HG03521 (cell line): ENCODE data around the gene MYBBP1A.

Experiments
- ATAC-seq: cut with Tn5 transposase; IDR thresholded peaks from one replicate; pipeline ENCODE4 v1.9.1; 2021; ENCODE audit warnings: mild to moderate bottlenecking, moderate library complexity; ENCODE audit not compliant: unreplicated experiment

MYBBP1A gene

DNA sequence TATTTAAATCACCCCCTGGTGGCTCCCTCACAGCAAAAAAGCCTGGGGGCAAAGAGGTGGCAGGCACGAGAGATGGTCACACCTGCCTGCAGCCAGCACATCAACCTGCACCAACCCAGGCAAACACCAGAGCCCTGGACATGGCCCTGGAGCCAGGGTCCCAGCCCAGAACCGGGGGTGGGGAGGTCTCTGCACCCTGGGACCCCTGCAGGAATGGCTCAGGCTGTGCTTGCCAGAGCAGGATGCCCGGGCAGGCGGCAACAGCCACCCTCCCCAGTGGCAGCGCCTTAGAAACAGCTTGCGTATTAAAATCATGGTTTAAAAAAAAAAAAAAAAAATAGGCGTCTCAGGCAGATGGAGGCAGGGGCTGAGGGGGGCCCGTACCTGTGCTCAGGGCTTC is 16.2 kb downstream of the MYBBP1A start:
- no peak for ATAC-seq

DNA sequence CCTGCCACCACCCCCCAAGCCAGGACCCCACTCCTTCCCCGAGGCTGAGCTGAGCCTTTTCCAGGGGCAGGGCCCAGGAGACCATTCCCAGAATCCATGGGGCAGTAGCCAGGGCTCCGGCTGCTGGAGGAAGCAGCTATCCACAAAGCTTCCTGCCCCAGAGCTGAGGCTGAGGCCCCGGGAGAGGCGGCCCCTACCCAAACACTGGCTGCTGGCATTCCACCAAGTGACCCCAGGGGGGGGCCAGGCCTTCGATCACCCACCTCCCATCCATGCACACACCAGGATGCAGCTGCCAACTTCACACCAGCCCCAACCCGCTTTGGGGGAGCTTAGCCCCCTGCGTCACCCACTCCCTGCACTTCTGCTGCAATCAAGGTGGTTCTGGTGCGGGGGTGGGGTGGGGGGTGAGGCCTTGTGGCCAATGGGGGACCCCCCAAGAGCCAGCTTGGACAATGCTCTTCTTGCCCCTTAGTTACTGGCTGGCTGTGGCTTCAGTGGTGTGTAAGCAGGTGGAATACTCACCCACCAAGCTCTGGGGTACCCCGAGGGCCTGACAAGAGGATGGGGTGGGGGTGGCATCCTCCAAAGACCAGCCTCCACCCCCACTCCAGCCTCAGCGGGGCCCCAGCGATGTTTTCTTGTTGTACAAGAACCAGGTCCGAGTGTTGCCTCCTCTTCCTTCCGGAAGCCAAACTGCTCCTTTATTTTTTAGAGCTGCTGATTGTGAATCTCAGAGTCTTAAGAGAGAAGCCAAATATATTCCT is 16.8 kb downstream of the MYBBP1A start:
- no peak for ATAC-seq

DNA sequence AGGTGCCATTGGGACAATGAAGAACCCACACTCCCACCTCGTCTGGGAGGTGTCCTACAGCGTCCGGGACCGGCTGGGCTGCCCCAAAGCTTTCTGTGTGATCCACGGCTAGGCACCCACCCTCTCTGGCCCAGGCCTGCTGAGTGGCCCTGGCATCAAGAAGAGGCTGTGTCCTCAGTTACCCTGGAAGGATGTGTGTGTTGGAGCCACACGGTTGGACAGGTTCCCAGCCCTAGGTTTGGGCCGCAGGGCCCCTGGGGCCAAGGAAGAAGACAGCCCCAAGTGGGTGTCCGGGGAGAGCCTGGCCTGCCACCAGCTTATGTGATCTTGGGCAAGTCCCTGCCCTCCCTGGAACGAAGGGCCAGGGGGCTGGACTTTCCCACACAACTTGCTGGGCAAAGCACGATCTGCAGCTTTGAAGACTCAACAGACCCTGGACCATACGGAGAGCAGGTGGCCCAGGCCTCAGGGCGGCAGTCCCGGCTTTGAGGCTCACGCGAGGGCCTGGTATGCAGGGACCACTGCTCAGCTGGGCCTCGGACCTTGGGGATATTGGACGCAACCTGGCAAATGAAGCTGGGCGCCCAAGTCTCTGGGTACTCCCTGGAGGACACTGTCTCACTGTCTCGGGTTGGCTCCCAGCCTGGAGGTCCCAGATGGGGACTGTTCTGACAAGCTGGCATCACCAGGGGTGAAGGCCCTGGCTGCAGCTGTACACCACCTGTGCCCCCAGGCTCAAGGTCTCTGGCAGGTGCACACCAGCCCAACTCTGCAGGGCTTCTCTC is 17.5 kb downstream of the MYBBP1A start:
- ATAC-seq: no peak

DNA sequence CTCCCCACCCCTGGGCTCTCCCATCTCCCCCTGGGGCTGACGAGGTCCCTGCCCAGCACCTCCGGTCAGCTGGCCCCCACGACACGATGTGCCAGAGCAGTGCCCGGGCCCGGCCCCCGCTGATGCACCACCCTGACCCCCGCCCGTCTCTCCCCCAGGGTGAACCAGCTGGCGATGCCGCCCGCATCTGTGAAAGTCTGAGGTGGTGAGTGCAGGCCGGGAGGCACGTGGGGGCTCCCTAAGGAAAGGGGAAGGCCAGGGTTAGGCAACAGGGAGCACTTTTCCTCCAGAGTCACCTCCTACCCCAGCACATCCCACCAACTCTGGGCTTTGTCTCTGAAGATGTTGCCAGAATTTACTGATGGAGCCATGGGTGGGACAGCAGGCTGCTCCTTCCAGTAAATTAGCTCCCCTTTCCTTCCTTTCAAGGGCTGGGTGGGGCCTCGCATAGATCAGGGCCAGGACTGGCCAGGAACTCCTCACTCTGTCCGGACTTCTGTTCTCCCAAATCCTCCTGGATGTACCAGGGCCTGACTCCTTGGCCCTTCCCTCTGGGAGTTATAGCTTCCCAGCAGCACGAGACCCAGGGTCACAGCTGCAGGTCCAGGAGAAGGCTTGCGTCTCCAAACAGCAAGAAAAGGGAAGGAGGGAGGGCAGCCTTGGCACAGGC is 18.3 kb downstream of the MYBBP1A start:
- ATAC-seq: no peak

DNA sequence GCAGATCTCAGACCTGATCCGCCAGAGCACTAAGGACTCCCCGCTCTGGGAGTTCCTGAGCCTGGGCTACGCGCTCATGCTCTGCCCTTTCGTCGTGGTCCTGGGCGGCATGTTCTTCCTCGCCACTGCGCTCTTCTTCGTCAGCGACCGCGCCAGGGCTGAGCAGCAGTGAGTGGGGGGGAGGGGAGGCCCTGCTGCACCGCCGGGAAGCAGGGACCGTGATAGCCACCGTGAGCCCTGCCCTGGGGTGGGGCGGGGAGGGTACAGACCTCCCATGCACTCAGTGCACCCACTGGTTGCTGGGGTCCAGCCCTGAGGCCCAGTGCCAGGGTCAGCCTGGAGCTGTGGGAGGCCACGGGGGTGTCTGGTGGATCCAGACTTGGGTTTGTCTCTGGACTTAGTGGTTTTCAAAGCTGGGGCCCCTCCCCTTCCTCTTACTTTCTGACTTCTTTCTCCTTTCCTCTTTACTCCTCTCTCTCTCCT is 18.9 kb downstream of the MYBBP1A start:
- ATAC-seq: no peak

DNA sequence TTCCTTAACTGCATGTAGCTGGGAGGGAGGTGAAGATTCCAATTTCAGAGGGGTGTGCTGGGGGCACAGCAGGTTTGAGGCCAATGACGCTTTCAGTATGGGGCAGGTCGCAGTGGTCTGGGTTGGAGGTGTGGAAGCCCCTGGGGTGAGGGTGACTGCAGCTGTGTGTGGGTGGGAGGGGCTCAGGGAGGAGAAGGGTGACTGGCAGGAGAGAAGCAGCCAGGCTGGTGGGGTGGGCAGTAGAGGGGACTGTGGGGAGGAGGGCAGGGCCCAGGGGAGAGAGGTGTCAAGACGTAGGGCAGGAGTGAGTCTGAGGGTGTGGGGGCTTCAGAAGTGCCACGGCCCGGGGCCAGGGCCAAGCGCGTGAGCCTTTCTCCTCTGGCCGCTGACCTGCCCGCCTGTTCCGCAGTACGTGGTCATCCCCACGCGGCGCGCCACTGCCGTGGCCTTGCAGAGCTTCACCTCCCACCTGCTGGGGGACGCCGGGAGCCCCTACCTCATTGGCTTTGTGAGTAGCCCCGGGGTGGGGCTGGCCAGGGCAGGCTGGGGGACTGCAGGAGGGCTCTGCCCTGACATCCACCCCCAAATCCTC is 19.4 kb downstream of the MYBBP1A start:
- no peak for ATAC-seq

DNA sequence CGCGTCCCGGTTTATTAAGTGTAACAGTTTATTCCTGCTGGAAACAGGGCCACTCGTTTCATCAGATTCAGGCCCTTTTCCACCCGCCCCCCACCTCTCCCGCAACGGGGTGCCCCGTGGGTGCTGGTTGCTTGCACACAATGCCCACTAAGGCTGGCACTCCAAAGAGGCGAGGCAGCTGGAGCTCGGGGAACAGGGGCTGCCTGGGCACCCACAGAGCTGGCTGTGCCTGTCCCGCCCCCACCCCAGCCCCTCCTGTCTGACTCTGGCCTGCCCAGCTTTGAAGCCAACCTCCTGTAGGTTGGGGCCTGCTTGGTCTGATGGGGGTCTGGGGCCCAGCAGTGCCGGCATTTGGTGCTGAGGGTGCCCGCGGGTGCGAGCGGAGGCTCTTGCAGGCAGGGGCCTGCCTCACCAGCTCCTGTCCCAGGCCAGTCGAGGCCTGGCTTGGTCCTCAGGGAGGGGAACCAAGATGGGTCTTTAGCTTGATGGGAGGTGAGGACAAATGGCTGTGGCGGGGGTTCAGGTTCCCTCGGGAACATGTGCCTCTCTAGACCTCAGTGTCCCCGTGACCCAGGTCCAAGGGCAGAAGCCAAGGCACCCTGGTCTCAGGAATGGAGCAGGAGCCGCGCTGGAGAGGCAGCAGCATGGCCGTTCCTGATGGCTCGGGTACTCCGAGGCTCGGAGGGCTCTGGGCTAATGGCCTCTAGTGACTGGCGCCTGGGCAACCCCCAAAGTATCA is 20.1 kb downstream of the MYBBP1A start:
- no peak for ATAC-seq

DNA sequence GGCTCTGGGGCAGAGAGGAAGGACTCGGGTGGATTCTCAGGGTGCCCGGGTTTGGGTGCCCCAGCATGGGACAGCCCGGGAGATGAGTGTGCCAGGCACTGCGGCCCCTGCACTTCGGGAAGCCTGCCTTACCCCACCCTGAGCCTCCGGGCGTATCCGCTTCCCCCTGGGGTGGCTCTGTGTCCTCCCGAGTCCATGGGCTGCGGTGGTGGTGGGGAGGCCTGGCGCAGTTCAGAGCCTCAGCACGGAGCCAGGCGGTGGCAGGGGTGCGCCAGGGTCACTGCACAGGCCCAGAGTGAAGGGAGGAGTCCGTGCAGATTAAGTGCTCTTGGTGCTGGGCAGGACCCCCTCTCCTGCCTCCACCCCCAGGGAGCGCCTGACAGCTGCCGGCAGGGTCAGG is 20.7 kb downstream of the MYBBP1A start:
- no peak for ATAC-seq

DNA sequence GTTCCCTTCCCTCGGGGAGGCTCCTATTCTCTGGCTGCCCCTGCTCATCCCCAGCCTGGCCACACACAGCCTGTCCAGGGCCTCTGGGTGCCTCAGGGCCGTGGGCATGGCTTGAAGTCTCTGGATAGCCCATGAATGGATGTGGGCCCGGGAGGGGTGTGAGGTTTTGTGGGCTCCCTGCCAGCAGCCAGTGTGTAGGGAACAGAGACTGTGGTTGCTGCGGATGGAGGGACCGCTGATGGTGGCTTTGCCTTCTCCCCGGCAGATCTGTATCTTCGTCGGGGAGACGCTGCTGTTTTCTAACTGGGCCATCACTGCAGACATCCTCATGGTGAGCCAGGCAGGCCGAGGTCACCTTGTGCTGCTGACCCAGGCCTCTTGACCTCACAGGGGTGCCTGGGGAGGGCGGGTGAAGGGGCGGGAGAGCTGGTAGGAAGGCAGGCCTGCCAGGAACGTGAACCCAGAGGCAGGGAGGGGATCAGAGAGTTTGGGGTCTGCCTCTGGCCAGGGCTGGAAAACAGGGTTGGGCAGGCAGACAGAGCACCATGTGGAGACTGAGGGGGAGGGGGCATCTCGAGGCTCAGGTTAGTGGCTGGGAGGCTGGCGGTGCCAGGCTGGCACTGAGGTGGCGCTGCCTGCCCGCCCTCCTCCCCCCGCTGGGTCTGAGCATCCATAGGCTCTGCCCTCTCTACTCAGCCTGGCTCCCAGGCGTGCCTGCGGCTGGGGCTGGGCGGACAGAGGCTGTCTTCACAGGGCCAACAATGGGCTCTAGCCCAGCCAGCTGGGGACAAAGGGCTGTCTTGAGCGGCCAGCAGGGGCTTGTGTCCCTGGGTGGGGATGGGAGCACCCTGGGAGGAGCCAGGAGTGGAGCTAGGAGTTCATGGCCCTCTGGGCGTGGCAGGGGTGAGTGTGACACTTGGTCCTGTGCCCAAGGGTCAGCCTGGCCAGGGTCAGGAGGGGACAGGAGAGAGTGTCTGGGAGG is 21.4 kb downstream of the MYBBP1A start:
- ATAC-seq: no peak

DNA sequence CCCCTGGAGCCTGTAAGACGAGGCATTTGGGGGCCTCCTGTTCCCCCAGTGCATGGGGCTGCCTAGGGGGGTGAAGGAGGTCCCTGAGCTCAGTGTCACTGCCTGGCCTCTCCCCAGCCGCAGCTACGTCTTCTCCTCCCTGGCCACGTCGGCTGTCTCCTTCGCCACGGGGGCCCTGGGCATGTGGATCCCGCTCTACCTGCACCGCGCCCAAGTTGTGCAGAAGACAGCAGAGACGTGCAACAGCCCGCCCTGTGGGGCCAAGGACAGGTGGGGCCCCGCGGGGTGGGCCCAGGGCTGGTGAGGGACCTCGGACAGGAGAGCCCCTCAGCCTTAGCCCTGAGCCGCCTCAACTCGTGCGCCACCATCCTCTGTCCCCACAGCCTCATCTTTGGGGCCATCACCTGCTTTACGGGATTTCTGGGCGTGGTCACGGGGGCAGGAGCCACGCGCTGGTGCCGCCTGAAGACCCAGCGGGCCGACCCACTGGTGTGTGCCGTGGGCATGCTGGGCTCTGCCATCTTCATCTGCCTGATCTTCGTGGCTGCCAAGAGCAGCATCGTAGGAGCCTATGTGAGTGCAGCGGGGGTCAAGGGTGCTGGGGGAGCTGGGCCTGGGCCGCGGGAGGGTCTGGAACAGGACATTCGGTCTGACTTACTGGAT is 22.2 kb downstream of the MYBBP1A start:
- ATAC-seq: no peak

DNA sequence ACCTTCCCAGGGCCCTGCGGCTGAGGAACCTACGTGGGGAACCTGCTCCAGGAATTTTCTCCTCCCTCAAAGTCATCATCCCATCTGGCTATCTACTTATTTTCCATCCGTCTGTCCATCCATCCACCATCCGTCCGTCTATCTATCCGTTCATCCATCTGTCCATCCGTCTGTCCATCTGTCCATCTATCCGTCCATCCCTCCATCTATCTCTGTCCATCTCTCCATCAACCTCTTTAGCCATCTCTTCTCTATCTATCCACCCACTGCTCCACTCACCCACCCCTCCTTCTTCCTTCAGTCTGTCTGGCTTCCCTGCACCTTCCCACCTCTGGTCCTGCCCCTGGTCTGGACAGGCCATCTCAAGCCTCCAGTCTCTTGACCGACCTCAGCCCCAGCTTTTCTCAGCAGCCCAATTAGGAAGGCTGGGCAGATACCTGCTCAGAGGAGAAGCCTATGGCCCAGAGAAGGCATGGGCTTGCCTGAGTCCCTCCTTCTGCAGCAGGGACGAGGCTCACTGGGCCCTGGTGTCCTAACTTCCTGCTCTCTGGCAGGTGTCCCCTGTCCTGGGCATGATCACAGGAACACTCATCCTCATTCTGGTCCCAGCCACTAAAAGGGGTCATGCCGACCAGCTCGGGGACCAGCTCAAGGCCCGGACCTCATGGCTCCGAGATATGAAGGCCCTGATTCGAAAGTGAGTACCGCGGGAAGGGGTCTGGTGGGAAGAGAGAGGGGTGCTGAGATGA is 23.0 kb downstream of the MYBBP1A start:
- no peak for ATAC-seq

DNA sequence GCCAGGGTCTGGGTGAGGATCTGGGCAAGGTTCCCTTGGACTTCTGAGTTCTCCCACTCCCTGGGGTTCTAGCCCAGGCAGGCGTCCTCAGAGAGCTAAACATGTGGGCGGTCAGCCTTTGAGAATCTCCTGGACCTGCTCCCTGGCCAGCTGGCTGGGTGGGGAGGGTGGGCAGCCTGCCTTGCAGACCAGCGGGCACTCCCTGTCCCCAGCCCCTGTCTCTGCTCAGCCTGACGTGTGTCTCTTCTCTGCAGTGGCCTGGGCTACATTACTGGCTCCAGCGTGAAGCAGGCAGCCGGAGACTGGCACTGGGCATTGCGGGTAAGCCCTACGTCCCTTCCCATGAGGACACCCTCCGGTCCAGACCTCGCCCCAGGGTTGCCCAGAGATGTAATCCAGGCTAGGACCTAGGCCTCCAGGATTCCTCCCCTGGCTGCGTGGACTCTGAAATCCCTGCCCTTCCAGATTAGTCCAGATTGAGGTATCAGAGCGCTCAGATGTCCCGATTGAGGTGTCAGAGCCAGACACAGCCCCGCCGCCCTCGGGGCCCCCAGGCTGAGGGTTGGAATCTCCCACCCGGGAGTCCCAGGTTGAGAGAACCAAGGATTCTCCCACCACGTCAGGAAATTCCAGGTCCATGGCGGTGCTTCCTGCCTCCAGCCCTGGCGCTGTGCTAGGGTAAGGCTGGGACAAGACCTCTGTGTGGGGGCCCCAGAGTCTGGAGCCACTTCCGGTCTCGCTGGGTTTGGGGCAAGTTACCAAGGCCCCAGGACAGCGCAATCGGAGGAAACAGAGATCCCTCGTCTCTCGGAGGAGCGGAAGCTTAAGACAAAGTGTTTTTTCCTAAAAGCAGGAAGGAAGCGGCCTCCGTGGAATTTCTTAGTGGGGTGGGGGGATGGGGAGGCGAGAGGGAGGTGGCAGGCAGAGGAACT is 24.1 kb downstream of the MYBBP1A start:
- no peak for ATAC-seq

DNA sequence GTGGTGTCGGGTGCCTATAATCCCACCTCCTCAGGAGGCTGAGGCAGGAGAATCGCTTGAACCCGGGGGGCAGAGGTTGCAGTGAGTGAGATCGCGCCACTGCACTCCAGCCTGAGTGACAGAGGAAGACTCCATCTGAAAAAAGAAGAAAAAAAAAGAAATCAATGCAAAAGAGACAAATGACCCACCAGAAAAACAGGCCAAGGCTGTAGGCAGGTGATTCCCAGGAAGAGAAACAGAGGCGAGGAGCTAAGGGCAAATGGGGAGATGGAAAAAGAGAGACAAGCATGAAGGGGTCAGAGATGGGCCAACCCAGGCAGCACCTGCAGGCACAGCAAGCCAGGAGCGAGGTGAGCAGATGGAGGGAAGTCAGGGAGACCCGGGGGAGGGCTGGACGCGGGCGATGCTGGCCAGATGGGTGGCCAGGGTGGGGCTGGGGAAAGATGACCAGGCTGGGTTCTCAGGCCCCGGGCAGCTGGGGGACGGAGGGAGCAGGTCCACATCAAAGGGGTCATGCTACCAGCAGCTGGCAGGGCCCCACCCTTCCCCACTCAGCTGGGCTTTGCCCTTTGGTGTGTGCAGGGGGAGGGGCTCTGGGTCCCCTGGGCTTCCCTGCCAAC is 25.5 kb downstream of the MYBBP1A start:
- no peak for ATAC-seq

DNA sequence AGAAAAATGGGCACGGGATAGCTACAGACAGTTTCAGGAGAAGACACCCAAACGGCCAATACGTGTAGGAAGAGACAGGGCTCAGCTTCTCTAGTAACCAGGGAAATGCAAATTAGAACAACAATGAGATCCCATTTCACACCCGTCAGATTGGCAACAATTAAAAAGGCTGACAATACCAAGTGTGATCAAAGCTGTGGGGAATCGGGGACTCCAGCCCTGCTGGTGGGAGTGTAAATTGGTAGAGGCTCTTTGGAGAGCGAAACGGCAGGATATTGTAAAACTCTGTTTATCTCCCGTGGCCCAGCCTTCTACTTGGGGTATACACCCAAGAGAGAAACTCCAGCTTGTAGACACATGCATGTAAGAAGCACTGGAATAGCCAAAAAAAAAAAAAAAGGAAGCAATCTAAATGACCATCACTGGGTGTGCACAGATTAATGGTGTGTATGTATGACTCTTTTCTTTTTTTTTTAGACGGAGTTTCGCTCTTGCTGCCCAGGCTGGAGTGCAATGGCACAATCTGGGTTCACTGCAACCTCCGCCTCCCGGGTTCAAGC is 27.5 kb downstream of the MYBBP1A start:
- ATAC-seq: no peak

DNA sequence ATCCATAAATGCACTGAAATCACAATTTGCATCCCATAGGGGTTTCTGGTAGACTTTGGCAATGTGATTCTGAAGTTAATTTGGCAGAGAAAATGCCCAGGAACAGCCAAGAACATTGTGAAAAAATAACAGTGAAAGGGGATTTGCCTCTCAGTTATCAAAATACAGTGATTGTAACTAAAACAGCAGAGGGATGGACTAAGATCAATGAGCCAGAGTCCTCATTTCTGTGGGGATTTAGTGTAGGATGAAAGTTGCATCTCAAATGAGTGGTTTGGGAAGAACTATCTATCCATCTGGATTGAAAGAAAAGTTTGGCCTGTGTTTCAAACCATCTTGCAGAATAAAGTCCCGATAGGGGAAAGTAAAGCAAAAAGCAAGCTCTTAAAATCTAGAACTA is 28.1 kb downstream of the MYBBP1A start:
- ATAC-seq: no peak

DNA sequence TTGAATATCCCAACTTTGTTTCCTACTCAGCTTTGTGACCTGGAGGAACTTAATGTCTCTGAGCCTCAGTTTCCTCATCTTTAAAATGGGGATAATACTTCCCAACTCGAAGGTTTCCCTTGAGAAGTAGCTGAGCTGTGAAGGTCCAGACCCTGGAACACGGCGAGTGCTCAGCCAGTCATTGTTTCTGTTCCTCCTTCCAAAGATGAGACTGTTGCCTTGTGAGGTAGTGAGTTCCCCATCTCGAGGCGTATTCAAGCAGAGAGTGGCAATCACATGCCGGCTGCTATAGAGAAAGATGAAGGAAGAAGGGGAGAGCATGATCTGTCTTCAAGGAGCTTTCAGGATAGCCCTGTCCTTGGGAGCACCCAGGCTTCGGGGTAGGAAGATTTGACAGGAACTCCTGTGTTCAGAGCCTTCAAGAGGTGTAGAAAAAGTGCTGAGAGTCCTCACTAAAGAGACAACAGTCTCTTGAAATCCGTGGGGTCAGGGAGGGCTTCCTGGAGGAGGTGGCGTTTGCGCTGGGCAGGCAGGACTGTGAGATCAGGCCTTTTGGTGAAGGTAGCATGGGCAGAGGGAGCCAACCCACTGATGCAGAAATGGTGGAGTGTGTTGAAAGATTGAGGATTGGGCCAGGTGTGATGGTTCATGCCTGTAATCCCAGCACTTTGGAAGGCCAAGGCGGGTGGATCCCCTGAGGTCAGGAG is 29.3 kb downstream of the MYBBP1A start:
- ATAC-seq: no peak
